ENCODE data around the gene CDH4. TPM values are rescaled to one million over a fixed set of nuclear protein-coding genes. Genes with fewer than 3 reads are reported as not detected.

The CDH4 gene
- total RNA-seq, 1 donor from 2014 or later: 12.1 TPM

DNA sequence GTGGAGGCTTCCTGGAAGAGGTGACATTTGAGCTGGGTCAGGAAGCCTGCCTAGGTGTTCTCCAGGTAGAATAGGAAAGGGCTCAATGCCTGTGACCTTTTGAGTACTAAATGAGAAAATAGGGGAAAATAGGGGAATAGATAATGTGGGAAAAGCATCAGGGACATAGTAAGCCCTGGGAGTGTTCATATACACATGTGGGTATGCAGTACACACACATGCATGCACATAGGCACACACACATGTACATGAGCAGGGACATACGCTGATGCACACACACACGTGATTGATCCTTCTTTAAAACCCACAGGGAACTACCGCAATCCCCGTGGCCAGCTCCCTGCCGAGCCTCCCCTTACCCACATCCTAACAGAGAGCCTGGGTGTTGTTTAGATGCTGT lies 351.7 kb downstream of the CDH4 start:
- no peak for DNase-seq (ENCODE audit: low read depth)
- H3K4me3 ChIP-seq (ENCODE audit: low read depth, low read length): no peak overlapping the region
- no peaks in the 10 kb centered on the region for H3K27me3 ChIP-seq (ENCODE audit: control insufficient read depth, insufficient read depth, low read length)
- no peaks in the 10 kb centered on the region for H3K36me3 ChIP-seq (ENCODE audit: control insufficient read depth, insufficient read depth, low read length)
- FAIRE-seq: no peak
- TF ChIP-seq, protein P1, sequence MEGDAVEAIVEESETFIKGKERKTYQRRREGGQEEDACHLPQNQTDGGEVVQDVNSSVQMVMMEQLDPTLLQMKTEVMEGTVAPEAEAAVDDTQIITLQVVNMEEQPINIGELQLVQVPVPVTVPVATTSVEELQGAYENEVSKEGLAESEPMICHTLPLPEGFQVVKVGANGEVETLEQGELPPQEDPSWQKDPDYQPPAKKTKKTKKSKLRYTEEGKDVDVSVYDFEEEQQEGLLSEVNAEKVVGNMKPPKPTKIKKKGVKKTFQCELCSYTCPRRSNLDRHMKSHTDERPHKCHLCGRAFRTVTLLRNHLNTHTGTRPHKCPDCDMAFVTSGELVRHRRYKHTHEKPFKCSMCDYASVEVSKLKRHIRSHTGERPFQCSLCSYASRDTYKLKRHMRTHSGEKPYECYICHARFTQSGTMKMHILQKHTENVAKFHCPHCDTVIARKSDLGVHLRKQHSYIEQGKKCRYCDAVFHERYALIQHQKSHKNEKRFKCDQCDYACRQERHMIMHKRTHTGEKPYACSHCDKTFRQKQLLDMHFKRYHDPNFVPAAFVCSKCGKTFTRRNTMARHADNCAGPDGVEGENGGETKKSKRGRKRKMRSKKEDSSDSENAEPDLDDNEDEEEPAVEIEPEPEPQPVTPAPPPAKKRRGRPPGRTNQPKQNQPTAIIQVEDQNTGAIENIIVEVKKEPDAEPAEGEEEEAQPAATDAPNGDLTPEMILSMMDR (IDR thresholded peaks at IDR 0.05; ENCODE audit: insufficient read depth, low read length, severe bottlenecking): no peak

DNA sequence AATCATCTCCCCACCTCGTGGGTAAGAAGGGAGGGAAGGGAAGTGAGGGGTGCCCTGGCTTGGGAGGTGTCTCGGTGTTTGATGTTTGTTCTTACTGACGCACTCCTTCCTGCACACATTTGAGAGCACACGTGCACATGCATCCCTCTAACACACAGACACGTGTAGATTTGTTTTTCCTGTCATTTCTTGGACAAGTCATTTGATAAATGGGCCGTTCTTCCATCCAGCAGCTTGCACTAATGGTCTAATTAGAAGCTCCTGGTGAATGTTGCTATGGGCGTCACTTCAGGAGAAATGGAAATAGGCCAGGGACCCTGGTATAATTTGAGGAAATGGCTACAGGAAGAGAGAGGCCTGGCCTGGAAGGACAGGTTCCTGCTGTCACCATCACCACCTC lies 352.5 kb downstream of the CDH4 start:
- H3K4me3 ChIP-seq (ENCODE audit: low read depth, low read length): no peak overlapping the region
- H3K36me3 ChIP-seq (ENCODE audit: control insufficient read depth, insufficient read depth, low read length): no peaks in the 10 kb centered on the region
- DNase-seq (ENCODE audit: low read depth) (no peak), FAIRE-seq (no peak)
- TF ChIP-seq, protein P1 (IDR thresholded peaks at IDR 0.05; ENCODE audit: insufficient read depth, low read length, severe bottlenecking): no peak
- no peaks in the 10 kb centered on the region for H3K27me3 ChIP-seq (ENCODE audit: control insufficient read depth, insufficient read depth, low read length)

DNA sequence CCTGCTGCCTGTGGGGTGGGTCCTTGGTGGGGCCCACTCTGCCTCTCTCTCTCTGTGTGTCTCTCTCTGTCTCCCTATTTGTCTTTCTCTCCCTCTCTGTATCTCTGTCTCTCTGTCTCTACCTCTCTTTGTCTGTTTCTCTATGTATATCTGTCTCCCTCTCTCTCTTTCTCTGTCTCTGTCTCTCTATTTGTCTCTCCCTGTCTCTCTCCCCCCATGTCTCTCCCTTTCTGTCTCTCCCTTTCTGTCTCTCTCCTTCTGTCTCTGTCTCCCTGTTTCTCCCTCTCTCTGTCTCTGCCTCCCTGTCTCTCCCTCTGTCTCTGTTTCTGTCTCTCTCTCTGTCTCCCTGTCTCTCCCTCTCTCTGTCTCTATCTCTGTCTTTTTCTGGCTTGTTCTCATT lies 353.2 kb downstream of the CDH4 start:
- FAIRE-seq: no peak
- Histone ChIP-seq H3K27me3 (ENCODE audit: control insufficient read depth, insufficient read depth, low read length) (no peaks in the 10 kb centered on the region), H3K36me3 (ENCODE audit: control insufficient read depth, insufficient read depth, low read length) (no peaks in the 10 kb centered on the region), H3K4me3 (ENCODE audit: low read depth, low read length) (no peak overlapping the region)
- TF ChIP-seq, protein P1 (IDR thresholded peaks at IDR 0.05; ENCODE audit: insufficient read depth, low read length, severe bottlenecking): no peak
- DNase-seq (ENCODE audit: low read depth): no peak

DNA sequence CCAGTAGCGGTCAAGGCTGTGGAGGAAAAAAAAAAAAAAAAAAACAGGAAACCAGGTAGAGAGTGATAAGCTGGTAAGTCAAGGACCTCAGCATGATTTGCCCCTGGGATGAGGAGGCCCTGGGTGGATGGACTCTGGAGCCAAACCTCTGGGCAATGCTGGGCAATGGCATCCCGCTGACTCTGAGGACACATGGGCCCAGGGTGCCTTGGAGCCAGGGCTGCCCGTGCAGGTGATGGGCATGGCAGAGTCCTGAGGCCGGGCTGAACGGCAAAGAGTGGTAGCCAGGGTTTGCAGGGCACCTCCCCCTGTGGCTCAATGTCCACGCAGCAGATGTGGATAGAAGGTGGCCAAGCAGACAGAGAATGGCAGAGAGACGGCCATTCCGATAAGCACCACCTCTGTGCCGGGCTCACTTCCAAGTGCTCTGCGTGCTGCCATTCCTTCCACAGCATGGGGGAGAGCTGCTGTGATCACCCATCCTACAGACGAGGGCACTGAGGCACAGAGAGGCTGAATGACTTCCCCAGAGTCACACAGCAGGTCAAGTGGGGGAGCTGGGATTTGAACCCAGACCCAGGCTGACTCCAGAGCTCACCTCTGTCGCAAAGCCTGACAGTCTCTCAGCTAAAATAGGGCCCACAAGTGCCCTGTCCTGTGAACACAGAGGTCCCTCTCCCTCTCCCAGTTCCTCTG lies 353.9 kb downstream of the CDH4 start:
- FAIRE-seq (no peak), DNase-seq (ENCODE audit: low read depth) (no peak)
- Histone ChIP-seq H3K36me3 (ENCODE audit: control insufficient read depth, insufficient read depth, low read length) (no peaks in the 10 kb centered on the region), H3K4me3 (ENCODE audit: low read depth, low read length) (no peak overlapping the region), H3K27me3 (ENCODE audit: control insufficient read depth, insufficient read depth, low read length) (no peaks in the 10 kb centered on the region)
- TF ChIP-seq, protein P1 (IDR thresholded peaks at IDR 0.05; ENCODE audit: insufficient read depth, low read length, severe bottlenecking): no peak

DNA sequence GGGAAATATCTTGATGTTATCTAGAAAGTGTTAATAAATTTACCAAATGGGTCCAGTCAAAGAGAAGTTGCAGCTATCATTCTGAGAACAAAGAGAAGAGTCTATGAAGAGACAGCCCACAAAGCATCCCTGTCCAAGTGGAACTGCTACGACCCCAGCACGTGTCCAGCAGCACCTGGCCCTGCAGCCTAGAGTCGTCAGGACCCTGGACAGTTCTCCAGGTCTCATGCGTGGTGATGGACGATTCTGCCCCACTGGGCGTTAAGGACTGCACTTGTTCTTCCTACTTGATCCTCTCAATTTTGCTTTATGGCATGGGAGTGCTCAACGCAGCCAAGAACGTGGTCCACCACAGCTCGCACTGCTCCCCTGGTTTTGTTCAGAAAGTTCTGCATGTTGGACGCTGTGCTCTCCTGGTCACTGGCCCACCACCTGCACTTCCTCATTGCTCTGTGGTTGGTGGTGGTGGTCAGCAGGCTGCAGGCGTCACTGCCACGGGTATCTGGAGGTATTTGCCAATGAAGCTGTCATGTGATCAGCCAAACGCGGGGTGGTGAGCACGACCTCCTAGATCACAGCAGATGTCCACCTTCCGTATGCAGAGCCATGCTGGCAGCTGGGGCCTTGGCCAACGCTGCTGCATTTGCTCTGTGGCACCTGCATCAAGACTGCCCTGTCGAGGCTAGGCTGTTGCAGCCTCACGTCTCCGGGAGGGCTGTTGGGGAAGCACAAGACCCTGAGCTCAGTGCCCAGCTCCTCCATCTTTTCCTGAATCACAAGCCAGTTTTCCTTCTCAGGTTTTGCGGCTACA lies 356.4 kb downstream of the CDH4 start:
- FAIRE-seq (peak; percentile 36), DNase-seq (ENCODE audit: low read depth) (no peak)
- TF ChIP-seq, protein P1 (IDR thresholded peaks at IDR 0.05; ENCODE audit: insufficient read depth, low read length, severe bottlenecking): no peak

More for the DNA sequence above, 356.4 kb downstream of the CDH4 start:
- no peaks in the 10 kb centered on the region for H3K27me3 ChIP-seq (ENCODE audit: control insufficient read depth, insufficient read depth, low read length)
- no peak overlapping the region for H3K4me3 ChIP-seq (ENCODE audit: low read depth, low read length)
- no peaks in the 10 kb centered on the region for H3K36me3 ChIP-seq (ENCODE audit: control insufficient read depth, insufficient read depth, low read length)
